Iris pigment epithelial cell (primary cell): ENCODE data around the gene PRB4.
"Not testable (repeated sequence)": the region's sequence is repeated elsewhere in the genome, so short reads cannot be mapped to it uniquely, and the experiment has no call there.

ENCODE experiments used
- DNase-seq: peaks from one replicate; pipeline ENCODE4 v3.0.0-alpha.2; 2011; ENCODE audit warnings: low read depth

Gene PRB4

GRCh38 chr12:11310336-11310735, at the start of gene PRB4:
Gene PRB4 (minus strand): TSS chr12:11310436. CDS start chr12:11310398, 38 bp downstream.
- no peak for DNase-seq

GRCh38 chr12:11351736-11352135, 41.5 kb upstream of the PRB4 start:
- DNase-seq: not testable (repeated sequence)

GRCh38 chr12:11348439-11348838, 38.2 kb upstream of the PRB4 start:
- no peak for DNase-seq

GRCh38 chr12:11347810-11348209, 37.6 kb upstream of the PRB4 start:
- no peak for DNase-seq

GRCh38 chr12:11344500-11344899, 34.3 kb upstream of the PRB4 start:
- no peak for DNase-seq

GRCh38 chr12:11324426-11324825, 14.2 kb upstream of the PRB4 start:
- no peak for DNase-seq

GRCh38 chr12:11321980-11322379, 11.7 kb upstream of the PRB4 start:
- DNase-seq: peak; percentile 43

- DNase-seq: peak; percentile 46
These were observed 3.1 kb downstream of the PRB4 start for GRCh38 chr12:11307143-11307542.

- DNase-seq: no peak
These were observed 36.8 kb downstream of the PRB4 start for GRCh38 chr12:11273449-11273848.

GRCh38 chr12:11269607-11270006, 40.6 kb downstream of the PRB4 start, which contains the start of gene PRB3:
Gene PRB3 (minus strand): TSS chr12:11269707. CDS start chr12:11269669, 38 bp downstream.
- no peak for DNase-seq

GRCh38 chr12:11264501-11264900, 45.7 kb downstream of the PRB4 start:
- DNase-seq: no peak
